AG09309 (cell line): ENCODE results near the gene INPP5J.
A peak's percentile ranks its signal among the peaks of the same experiment; 100 is the strongest.
"Not testable (repeated sequence)": the region's sequence is repeated elsewhere in the genome, so short reads cannot be mapped to it uniquely, and the experiment has no call there.

Source experiments
- DNase-seq: peaks from one replicate; pipeline ENCODE4 v3.0.0-alpha.2; 2010; ENCODE audit warnings: low read depth
- H3K4me3 ChIP-seq: 2 replicates; pipeline ENCODE4 v1.5.1; 2011; ENCODE audit warnings: mild to moderate bottlenecking, low read depth, low read length, moderate library complexity; ENCODE audit not compliant: control insufficient read depth
- TF ChIP-seq, protein P1 (sequence below): IDR thresholded peaks from 2 replicates; pipeline ENCODE4 v1.5.1; 2011; ENCODE audit warnings: mild to moderate bottlenecking, low read depth, low read length, inconsistent platforms; ENCODE audit not compliant: insufficient read depth, control insufficient read depth; ENCODE audit errors: missing control alignments

INPP5J gene

DNA sequence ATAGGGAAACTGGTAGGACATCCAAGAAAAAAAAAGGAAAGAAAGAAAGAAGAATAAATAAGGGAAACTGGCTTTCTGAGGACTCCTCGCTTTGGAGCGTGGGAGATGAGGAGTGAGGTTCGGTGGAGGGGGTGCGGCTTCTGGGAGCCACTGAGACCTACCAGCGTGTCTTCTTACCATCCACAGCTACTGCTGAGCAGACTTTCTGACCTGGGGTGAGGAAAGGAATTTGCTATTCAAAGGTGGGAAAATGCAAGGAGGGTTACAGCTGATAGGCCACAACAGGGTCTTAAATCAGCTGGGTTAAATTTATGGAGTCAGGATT is 14.9 kb upstream of the INPP5J start:
- TF ChIP-seq, protein P1, sequence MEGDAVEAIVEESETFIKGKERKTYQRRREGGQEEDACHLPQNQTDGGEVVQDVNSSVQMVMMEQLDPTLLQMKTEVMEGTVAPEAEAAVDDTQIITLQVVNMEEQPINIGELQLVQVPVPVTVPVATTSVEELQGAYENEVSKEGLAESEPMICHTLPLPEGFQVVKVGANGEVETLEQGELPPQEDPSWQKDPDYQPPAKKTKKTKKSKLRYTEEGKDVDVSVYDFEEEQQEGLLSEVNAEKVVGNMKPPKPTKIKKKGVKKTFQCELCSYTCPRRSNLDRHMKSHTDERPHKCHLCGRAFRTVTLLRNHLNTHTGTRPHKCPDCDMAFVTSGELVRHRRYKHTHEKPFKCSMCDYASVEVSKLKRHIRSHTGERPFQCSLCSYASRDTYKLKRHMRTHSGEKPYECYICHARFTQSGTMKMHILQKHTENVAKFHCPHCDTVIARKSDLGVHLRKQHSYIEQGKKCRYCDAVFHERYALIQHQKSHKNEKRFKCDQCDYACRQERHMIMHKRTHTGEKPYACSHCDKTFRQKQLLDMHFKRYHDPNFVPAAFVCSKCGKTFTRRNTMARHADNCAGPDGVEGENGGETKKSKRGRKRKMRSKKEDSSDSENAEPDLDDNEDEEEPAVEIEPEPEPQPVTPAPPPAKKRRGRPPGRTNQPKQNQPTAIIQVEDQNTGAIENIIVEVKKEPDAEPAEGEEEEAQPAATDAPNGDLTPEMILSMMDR, result no peak
- no peak for DNase-seq
- peak overlapping the region; percentile 22; the same call in 1 of the 2 replicates for H3K4me3 ChIP-seq

DNA sequence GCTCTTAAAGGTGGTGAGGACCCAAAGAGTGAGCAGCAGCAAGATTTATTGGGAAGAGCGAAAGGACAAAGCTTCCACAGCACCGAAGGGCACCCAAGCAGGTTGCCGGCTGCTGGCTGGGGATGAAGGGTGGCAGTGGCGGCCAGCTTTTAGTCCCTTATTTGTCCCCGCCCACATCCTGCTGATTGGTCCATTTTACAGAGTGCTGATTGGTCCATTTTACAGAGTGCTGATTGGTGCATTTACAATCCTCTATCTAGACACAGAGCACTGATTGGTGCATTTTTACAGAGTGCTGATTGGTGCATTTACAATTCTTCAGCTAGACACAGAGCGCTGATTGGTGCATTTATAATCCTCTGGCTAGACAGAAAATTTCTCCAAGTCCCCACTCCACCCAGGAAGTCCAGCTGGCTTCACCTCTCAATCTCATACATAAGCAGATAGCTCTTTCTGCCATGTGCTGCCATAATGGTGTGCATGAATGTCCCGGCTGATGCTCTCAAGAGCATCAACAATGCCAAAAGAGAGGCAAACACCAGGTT is 10.1 kb upstream of the INPP5J start:
- not testable (repeated sequence) for H3K4me3 ChIP-seq, DNase-seq

DNA sequence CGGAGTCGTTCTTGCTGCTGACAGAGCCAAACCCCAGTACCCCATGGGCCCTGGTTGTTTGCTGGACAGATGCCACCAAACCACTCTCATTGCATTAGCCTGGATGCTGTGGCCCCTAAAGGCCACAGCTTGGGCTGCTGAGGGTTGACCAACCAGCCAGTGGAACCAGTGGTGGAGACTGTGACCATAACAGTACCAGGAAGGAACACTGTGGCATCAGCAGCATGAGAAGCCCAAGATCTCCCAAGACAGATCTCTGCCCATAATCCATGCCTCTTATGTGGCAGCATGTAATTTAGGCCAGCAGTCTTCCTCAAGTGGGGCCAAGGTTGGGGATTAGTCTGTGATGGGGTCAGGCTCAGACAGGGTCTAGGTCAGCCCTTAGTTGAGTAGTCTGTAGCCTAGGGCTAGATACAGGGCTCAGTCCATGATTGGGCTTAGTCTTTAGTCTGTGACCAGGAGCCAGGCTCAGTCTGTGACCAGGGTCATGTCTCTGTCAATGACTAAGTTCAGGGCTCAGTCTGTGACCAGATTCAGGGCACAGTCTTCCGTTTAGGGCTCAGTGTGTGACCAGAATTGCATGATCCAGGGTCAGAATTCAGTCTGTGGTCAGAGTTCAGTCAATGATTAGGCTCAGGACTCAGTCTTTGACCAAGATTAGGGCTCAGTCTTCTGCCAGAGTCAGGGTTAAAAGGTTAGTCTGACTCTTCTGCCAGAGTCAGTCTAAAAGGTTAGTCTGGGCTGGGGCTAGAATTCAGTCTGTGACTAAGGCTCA is 4.5 kb upstream of the INPP5J start:
- no peak for DNase-seq
- H3K4me3 ChIP-seq, result no peak overlapping the region
- TF ChIP-seq, protein P1, result no peak

DNA sequence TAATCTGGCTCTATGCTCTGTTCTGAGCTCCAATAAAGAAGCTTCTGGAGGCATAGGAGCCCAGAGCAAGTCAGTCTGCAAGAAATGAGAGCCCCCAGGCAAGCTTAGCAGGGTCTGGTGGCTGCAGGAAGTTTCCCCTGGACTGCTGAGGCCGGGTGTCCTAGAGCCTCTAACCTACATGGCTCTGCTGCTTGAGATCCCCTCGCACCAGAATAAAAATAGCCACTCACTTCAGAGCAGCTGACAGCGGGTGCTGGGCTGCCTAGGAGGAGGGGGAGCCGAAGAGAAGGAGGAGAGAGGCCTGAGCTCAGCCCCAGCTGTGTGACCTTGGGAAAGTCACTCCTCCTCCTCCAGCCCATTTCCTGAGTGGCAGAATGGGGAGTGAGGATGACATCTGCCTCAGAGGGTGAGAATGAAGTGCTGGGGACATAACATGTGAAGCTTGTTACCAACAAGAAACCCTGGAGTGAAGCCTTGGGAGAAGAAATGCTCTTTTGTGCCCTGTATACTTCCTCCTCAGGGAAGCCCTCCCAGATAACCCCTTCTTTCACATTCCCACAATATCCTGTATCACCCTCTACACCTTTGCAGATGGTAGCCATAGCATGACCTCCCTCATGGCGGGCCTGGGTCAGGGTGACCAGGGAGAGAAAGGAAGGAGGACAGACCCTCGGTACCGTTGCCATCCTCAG is 3.6 kb upstream of the INPP5J start:
- TF ChIP-seq, protein P1, result no peak
- no peak for DNase-seq
- H3K4me3 ChIP-seq, result no peak overlapping the region

DNA sequence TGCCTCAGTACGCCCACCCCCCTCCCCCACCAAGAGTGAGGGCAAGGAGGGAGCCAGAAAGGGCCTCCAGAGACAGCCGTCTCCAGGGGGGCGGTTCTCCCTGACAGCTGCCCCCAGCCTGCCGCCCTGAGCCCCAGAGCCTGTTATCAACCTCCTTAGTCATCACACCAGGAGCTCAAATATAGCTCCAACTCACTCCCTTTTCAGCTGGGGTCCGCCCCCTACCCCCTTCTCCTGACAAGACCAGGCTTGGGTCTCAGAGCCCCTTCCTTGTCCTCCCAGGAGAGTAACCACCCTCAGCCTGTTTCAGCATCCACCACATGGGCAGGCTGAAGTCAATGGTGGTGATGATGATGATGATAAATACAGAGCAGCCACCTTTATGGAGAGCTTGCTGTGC is 2.5 kb upstream of the INPP5J start:
- no peak for DNase-seq
- TF ChIP-seq, protein P1, result no peak
- no peak overlapping the region for H3K4me3 ChIP-seq

DNA sequence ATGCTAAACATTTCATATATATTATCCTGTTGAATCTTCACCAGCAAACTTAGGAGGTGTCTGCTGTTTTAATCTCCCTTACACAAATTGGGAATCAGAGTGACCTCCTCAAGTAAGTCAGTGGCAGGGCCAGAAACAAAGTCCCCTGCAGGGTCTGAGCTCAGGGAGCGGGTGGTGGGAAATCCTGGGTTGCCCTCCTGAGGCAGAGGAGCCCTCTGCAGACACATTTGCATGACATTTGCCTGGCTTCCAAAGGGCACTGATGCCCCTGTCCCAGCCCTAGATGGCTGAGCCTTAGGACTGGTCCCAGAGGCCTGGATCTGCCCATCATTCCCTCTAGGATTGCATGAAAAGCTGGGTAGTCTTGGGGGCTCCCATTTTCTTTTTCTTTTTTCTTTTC is 2.1 kb upstream of the INPP5J start:
- H3K4me3 ChIP-seq, result no peak overlapping the region
- TF ChIP-seq, protein P1, result no peak
- no peak for DNase-seq

DNA sequence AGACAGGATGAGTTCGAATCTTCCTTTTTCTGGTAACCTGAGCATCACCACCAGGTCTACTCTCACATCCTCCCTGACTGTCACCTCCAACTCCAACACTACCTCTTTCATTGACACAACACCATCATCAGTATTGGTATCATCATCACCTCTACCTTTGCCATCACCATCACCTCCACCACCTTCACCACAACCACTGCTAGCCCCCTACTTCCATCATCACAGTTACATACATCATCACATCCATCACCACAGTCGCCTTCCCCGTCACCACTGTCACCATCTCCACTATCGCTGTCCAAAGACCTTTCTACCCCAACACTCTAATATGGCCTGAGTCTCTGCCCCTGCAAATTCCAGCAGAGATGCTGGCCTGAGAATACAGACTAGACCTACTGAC is 1.4 kb upstream of the INPP5J start:
- DNase-seq, result no peak
- no peak overlapping the region for H3K4me3 ChIP-seq
- TF ChIP-seq, protein P1, result no peak
